ENCODE results near the gene DDX6. TPM values are rescaled to one million over a fixed set of nuclear protein-coding genes. Genes with fewer than 3 reads are reported as not detected.

DDX6 gene
- total RNA-seq, 1 experiment from 2014 or later: 84.3 TPM

GRCh38 chr11:118752654-118753053 is 38.3 kb downstream of the DDX6 start:
- Mint-ChIP-seq H3K36me3 (ENCODE audit: insufficient read depth, unreplicated experiment) (peaks cover 50% of the 10 kb centered on the region), H3K4me1 (ENCODE audit: low read depth, unreplicated experiment) (no peaks in the 10 kb centered on the region), H3K9me3 (ENCODE audit: low read depth, unreplicated experiment) (no peaks in the 10 kb centered on the region), H3K27ac (ENCODE audit: unreplicated experiment) (no peak overlapping the region), H3K27me3 (ENCODE audit: unreplicated experiment) (no peaks in the 10 kb centered on the region), H3K4me3 (ENCODE audit: low read depth, unreplicated experiment) (no peak overlapping the region)
- CTCF ChIA-PET: no interaction called here
- no TSS peak for BruUV-seq (replicated peaks)
- intact Hi-C loops (cut with micrococcal nuclease; ENCODE audit: unreplicated experiment): no loop called here
- no peak for TF ChIP-seq CTCF (IDR thresholded peaks at IDR 0.05; ENCODE audit: unreplicated experiment)
- DNase-seq: no peak

GRCh38 chr11:118749429-118749828 is 41.5 kb downstream of the DDX6 start:
- intact Hi-C loops (cut with micrococcal nuclease; ENCODE audit: unreplicated experiment): no loop called here
- CTCF ChIA-PET: no interaction called here
- Mint-ChIP-seq H3K4me3 (ENCODE audit: low read depth, unreplicated experiment) (no peak overlapping the region), H3K36me3 (ENCODE audit: insufficient read depth, unreplicated experiment) (peaks cover 50% of the 10 kb centered on the region), H3K4me1 (ENCODE audit: low read depth, unreplicated experiment) (no peaks in the 10 kb centered on the region), H3K27ac (ENCODE audit: unreplicated experiment) (no peak overlapping the region), H3K9me3 (ENCODE audit: low read depth, unreplicated experiment) (no peaks in the 10 kb centered on the region), H3K27me3 (ENCODE audit: unreplicated experiment) (no peaks in the 10 kb centered on the region)
- no TSS peak for BruUV-seq (replicated peaks)
- no peak for TF ChIP-seq CTCF (IDR thresholded peaks at IDR 0.05; ENCODE audit: unreplicated experiment)
- no peak for DNase-seq

- Mint-ChIP-seq H3K9me3 (ENCODE audit: low read depth, unreplicated experiment) (no peaks in the 10 kb centered on the region), H3K4me1 (ENCODE audit: low read depth, unreplicated experiment) (no peaks in the 10 kb centered on the region), H3K4me3 (ENCODE audit: low read depth, unreplicated experiment) (no peak overlapping the region), H3K36me3 (ENCODE audit: insufficient read depth, unreplicated experiment) (peaks cover 37% of the 10 kb centered on the region), H3K27me3 (ENCODE audit: unreplicated experiment) (no peaks in the 10 kb centered on the region), H3K27ac (ENCODE audit: unreplicated experiment) (no peak overlapping the region)
- CTCF ChIA-PET: no interaction called here
- intact Hi-C loops (cut with micrococcal nuclease; ENCODE audit: unreplicated experiment): no loop called here
- no peak for DNase-seq
- no TSS peak for BruUV-seq (replicated peaks)
- no peak for TF ChIP-seq CTCF (IDR thresholded peaks at IDR 0.05; ENCODE audit: unreplicated experiment)
Observed at GRCh38 chr11:118748056-118748455, 42.9 kb downstream of the DDX6 start.

GRCh38 chr11:118746988-118747585 is 43.9 kb downstream of the DDX6 start:
- H3K4me3 Mint-ChIP-seq (ENCODE audit: low read depth, unreplicated experiment): no peak overlapping the region
- peaks cover 28% of the 10 kb centered on the region for H3K36me3 Mint-ChIP-seq (ENCODE audit: insufficient read depth, unreplicated experiment)
- intact Hi-C loops (cut with micrococcal nuclease; ENCODE audit: unreplicated experiment): no loop called here
- no TSS peak for BruUV-seq (replicated peaks)
- DNase-seq: no peak
- no peaks in the 10 kb centered on the region for H3K4me1 Mint-ChIP-seq (ENCODE audit: low read depth, unreplicated experiment)
- H3K27ac Mint-ChIP-seq (ENCODE audit: unreplicated experiment): no peak overlapping the region
- no peaks in the 10 kb centered on the region for H3K9me3 Mint-ChIP-seq (ENCODE audit: low read depth, unreplicated experiment)
- CTCF ChIA-PET: interaction anchor here (0.6 kb wide), 1 partner anchor 15 kb away, joined by 4 read pairs; no protein-coding TSS in a partner anchor
- no peak for TF ChIP-seq CTCF (IDR thresholded peaks at IDR 0.05; ENCODE audit: unreplicated experiment)
- no peaks in the 10 kb centered on the region for H3K27me3 Mint-ChIP-seq (ENCODE audit: unreplicated experiment)

Measured in Calu3 (cell line).